ENCODE measurements around the gene KLK15. TPM values are rescaled to one million over a fixed set of nuclear protein-coding genes. Genes with fewer than 3 reads are reported as not detected.

KLK15 gene
- total RNA-seq, 1 donor from 2014 or later = not detected

Other genes starting within 250 kb of the KLK15 start
- not detected for gene SYT3, start 193.7 kb downstream of the KLK15 start, total RNA-seq
- not detected for gene C19orf81, start 184.1 kb downstream of the KLK15 start, total RNA-seq
- gene SHANK1, start 113.8 kb downstream of the KLK15 start, total RNA-seq = 0.04 TPM
- 2.7 TPM for gene CLEC11A, start 110.2 kb downstream of the KLK15 start, total RNA-seq
- gene GPR32, start 63.1 kb downstream of the KLK15 start, total RNA-seq = not detected
- not detected for gene ACP4, start 43.2 kb downstream of the KLK15 start, total RNA-seq
- gene KLK1, start 9.8 kb downstream of the KLK15 start, total RNA-seq = 1.3 TPM
- not detected for gene KLK3, start 21.3 kb upstream of the KLK15 start, total RNA-seq
- not detected for gene KLK2, start 39.9 kb upstream of the KLK15 start, total RNA-seq
- gene KLK4, start 77.8 kb upstream of the KLK15 start, total RNA-seq = not detected
- 93.9 TPM for gene KLK5, start 119.5 kb upstream of the KLK15 start, total RNA-seq
- 106 TPM for gene KLK6, start 136.0 kb upstream of the KLK15 start, total RNA-seq
- 146 TPM for gene KLK7, start 150.3 kb upstream of the KLK15 start, total RNA-seq
- 418 TPM for gene KLK8, start 168.0 kb upstream of the KLK15 start, total RNA-seq
- 225 TPM for gene KLK10, start 186.1 kb upstream of the KLK15 start, total RNA-seq
- 209 TPM for gene KLK11, start 193.0 kb upstream of the KLK15 start, total RNA-seq
- gene KLK12, start 201.4 kb upstream of the KLK15 start, total RNA-seq = 153 TPM
- gene KLK13, start 231.5 kb upstream of the KLK15 start, total RNA-seq = 1,054 TPM
- 0.68 TPM for gene KLK14, start 249.3 kb upstream of the KLK15 start, total RNA-seq